Ascending aorta (tissue), 2 donors: ENCODE data around the gene SOX13. TPM values are rescaled to one million over a fixed set of nuclear protein-coding genes. Genes with fewer than 3 reads are reported as not detected.

Experiments used
- DNase-seq, 2 donors: peaks; one replicate each; pipeline ENCODE4 v3.0.0-alpha.2; 2019; ENCODE audit warnings: low spot score in 2 of 2
- H3K27ac ChIP-seq, 2 donors: fragments of 200-600 bp; sonication (generic); one replicate each; pipeline ENCODE4 v1.5.1; 2016 to 2017; ENCODE audit warnings: mild to moderate bottlenecking in 1 of 2
- H3K27me3 ChIP-seq: fragments of 200-600 bp; sonication (generic); one replicate; pipeline ENCODE4 v1.5.1; 2017
- H3K36me3 ChIP-seq, 2 donors: fragments of 200-600 bp; sonication (generic); one replicate each; pipeline ENCODE4 v1.5.1; 2016
- H3K4me1 ChIP-seq, 2 donors: fragments of 200-600 bp; sonication (generic); one replicate each; pipeline ENCODE4 v1.5.1; 2016 to 2017; ENCODE audit warnings: mild to moderate bottlenecking in 1 of 2
- H3K4me3 ChIP-seq, 2 donors: fragments of 200-600 bp; sonication (generic); one replicate each; pipeline ENCODE4 v1.5.1; 2016 to 2017; ENCODE audit warnings: mild to moderate bottlenecking in 1 of 2
- H3K9me3 ChIP-seq, 2 donors: fragments of 200-600 bp; sonication (generic); one replicate each; pipeline ENCODE4 v1.5.1; 2016
- intact Hi-C: fragments of 100-400 bp; cut with DNase I; formaldehyde crosslinking; loops from one replicate; pipeline ENCODE4 v1.15.1; 2023
- total RNA-seq: library from RNA; depleted of rRNA; stranded (reverse); fragments of >200 nt; gene quantifications from one replicate; pipeline ENCODE4 v1.1.0, GENCODE V29; 2016
- TF ChIP-seq, protein P1 (sequence below), 3 experiments: fragments of 200-600 bp in 2 of 3; fragments of 450-650 bp in 1 of 3; sonication (generic) in 2 of 3; IDR thresholded peaks; one replicate each; pipeline ENCODE4 v1.5.1; 2016 to 2019; ENCODE audit warnings: antibody characterized with exemption in 3 of 3, mild to moderate bottlenecking in 1 of 3, moderate library complexity in 1 of 3

The SOX13 gene
- total RNA-seq, 1 donor from 2014 or later = 70.1 TPM

DNA sequence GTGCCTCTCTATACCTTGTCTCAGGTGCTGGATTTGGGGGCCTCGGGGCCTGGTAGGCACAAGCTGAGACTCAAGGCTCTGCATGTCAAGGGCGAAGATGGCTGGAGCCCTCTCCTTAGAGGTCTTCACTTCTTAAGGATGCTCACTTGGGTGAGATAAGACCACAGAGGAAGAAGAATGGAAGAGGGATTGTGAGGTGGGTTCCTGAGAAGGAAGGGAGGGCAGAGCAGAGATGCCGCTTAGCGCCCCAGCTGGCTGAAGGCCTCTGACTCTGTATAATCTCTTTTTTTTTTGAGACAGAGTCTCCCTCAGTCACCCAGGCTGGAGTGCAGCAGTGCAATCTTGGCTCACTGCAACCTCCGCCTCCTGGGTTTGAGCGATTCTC lies 32.2 kb downstream of the SOX13 start:
- TF ChIP-seq, protein P1, sequence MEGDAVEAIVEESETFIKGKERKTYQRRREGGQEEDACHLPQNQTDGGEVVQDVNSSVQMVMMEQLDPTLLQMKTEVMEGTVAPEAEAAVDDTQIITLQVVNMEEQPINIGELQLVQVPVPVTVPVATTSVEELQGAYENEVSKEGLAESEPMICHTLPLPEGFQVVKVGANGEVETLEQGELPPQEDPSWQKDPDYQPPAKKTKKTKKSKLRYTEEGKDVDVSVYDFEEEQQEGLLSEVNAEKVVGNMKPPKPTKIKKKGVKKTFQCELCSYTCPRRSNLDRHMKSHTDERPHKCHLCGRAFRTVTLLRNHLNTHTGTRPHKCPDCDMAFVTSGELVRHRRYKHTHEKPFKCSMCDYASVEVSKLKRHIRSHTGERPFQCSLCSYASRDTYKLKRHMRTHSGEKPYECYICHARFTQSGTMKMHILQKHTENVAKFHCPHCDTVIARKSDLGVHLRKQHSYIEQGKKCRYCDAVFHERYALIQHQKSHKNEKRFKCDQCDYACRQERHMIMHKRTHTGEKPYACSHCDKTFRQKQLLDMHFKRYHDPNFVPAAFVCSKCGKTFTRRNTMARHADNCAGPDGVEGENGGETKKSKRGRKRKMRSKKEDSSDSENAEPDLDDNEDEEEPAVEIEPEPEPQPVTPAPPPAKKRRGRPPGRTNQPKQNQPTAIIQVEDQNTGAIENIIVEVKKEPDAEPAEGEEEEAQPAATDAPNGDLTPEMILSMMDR (IDR thresholded peaks at IDR 0.05) = no peak
- no peak overlapping the region for H3K27ac ChIP-seq
- no peak overlapping the region for H3K4me3 ChIP-seq
- intact Hi-C loops = no loop called here
- H3K36me3 ChIP-seq = no peaks in the 10 kb centered on the region
- DNase-seq = no peak
- peaks cover 0 to 23% of the 10 kb centered on the region in 2 donors for H3K4me1 ChIP-seq
- H3K9me3 ChIP-seq = no peaks in the 10 kb centered on the region
- no peaks in the 10 kb centered on the region for H3K27me3 ChIP-seq

DNA sequence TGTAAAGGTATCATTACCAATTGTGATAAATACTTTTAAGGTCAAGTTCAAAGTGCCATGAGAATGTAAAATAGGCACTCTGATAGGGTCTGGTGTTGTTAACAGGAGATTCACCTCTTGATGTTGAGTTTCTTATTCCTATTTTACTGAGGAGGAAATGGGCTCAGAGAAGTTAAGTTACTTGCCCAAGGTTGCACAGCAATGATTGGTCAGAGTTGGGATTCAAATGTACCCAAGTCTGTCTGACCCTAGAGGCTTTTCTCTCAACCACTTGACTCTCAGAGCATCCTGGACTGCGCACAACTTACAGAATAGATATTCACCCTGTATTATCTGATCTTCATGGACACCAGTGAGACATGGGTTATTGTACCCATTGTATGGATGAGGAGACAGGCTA lies 33.9 kb downstream of the SOX13 start:
- no peaks in the 10 kb centered on the region for H3K27me3 ChIP-seq
- H3K4me1 ChIP-seq = peaks cover 0 to 23% of the 10 kb centered on the region in 2 donors
- intact Hi-C loops = no loop called here
- no peak overlapping the region for H3K4me3 ChIP-seq
- no peak overlapping the region for H3K27ac ChIP-seq
- no peak for DNase-seq
- H3K9me3 ChIP-seq = no peaks in the 10 kb centered on the region
- TF ChIP-seq, protein P1 (IDR thresholded peaks at IDR 0.05) = no peak
- no peaks in the 10 kb centered on the region for H3K36me3 ChIP-seq

DNA sequence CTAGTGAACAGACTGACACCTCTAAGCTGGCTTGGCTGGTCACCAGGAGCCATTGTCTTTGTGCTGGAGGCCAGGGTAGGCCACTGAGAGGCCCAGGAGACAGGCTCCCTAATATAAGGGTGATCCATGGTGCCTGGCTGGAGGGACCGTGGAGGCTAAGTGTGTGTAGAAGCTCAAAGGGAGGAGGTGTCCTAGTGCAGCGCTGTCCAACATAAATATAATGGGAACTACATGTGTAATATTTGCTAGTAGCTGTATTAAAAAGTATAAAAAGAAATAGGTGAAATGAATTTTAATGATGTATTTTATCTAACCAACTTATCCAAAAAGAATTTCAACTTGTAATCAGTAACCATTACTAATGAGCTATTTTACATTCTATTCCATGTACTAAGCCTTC lies 35.0 kb downstream of the SOX13 start:
- Histone ChIP-seq H3K36me3 (no peaks in the 10 kb centered on the region), H3K4me1 (peaks cover 0 to 16% of the 10 kb centered on the region in 2 donors), H3K9me3 (no peaks in the 10 kb centered on the region), H3K27ac (no peak overlapping the region), H3K27me3 (no peaks in the 10 kb centered on the region), H3K4me3 (no peak overlapping the region)
- TF ChIP-seq, protein P1 (IDR thresholded peaks at IDR 0.05) = no peak
- intact Hi-C loops = no loop called here
- no peak for DNase-seq

DNA sequence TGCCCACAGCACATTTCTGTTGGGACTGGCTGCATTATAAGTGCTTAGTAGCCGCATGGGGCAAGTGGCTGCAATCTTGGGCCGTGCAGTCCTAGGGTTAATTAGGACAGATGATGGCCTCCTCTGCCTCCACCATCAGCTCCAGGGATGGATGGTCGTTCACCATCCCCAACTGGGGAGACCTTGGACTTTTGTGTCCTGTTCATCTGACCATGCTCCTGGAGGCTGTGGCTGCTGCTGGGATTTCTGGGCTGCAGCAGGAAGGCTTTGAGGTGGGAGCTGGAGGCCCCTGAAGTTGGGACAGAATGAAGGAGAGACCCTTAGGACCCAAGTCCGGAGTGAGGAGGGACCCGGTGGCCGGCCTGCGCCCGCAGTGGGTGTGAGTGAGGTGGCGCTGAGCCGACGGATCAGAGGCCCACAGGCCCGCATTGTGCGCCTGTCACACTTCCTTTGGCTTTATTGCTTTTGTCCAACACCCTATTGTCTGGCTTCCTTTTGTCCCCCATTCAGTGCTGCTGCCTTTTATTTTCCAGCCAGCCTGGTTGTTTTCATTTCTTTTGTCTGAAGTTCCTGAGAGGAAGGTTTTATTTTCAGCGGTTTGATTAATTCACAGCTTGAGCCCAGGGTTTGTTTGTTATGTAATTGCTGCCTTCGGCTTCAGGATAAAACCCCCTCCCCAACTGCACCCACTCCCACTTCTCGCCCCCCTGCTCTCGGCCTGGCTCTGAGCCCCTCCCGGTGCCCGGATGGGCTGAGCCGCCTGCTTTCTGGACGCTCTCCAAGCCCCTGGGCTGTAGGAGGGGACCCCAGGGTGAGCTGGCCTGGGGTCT lies 35.6 kb downstream of the SOX13 start:
- Histone ChIP-seq H3K4me3 (no peak overlapping the region), H3K36me3 (no peaks in the 10 kb centered on the region), H3K27me3 (no peaks in the 10 kb centered on the region), H3K4me1 (peaks cover 0 to 10% of the 10 kb centered on the region in 2 donors), H3K9me3 (no peaks in the 10 kb centered on the region), H3K27ac (no peak overlapping the region)
- intact Hi-C loops = no loop called here
- TF ChIP-seq, protein P1 (IDR thresholded peaks at IDR 0.05) = no peak
- no peak for DNase-seq

- peaks cover 0 to 6% of the 10 kb centered on the region in 2 donors for H3K4me1 ChIP-seq
- intact Hi-C loops = no loop called here
- H3K27ac ChIP-seq = no peak overlapping the region
- TF ChIP-seq, protein P1 (IDR thresholded peaks at IDR 0.05) = no peak
- no peak for DNase-seq
- peaks cover 0 to 4% of the 10 kb centered on the region in 2 donors for H3K36me3 ChIP-seq
- no peaks in the 10 kb centered on the region for H3K9me3 ChIP-seq
- no peaks in the 10 kb centered on the region for H3K27me3 ChIP-seq
- no peak overlapping the region for H3K4me3 ChIP-seq
These were observed 38.1 kb downstream of the SOX13 start for GRCh38 chr1:204110894-204111633.
